Thyroid gland (tissue), 4 donors: Measurements from ENCODE around the gene EPB41. TPM values are rescaled to one million over a fixed set of nuclear protein-coding genes. Genes with fewer than 3 reads are reported as not detected.

Experiments
- DNase-seq, 2 donors: peaks; one replicate each; pipeline ENCODE4 v3.0.0-alpha.2; 2019
- H3K27ac ChIP-seq, 3 donors: fragments of 200-600 bp; sonication (generic); 1 replicate in 2 of 3; 2 replicates in 1 of 3; pipeline ENCODE4 v1.5.1; 2016 to 2019; ENCODE audit warnings: mild to moderate bottlenecking in 1 of 3, moderate library complexity in 1 of 3
- H3K27me3 ChIP-seq: fragments of 200-600 bp; sonication (generic); one replicate; pipeline ENCODE4 v1.5.1; 2019
- H3K36me3 ChIP-seq, 2 donors: fragments of 200-600 bp; sonication (generic); one replicate each; pipeline ENCODE4 v1.5.1; 2016 to 2019
- H3K4me1 ChIP-seq, 2 donors: fragments of 200-600 bp; sonication (generic); one replicate each; pipeline ENCODE4 v1.5.1; 2017 to 2019
- H3K4me3 ChIP-seq, 3 donors: fragments of 200-600 bp; sonication (generic); replicated peaks in 1 of 3; 1 replicate in 2 of 3; 2 replicates in 1 of 3; pipeline ENCODE4 v1.5.1; 2016; ENCODE audit warnings: mild to moderate bottlenecking in 1 of 3
- H3K9me3 ChIP-seq: fragments of 200-600 bp; sonication (generic); one replicate; pipeline ENCODE4 v1.5.1; 2017
- CTCF ChIP-seq, 6 experiments: fragments of 200-600 bp in 3 of 6; fragments of 450-650 bp in 3 of 6; sonication (generic) in 3 of 6; IDR thresholded peaks; one replicate each; pipeline ENCODE4 v1.5.1; 2016 to 2019; ENCODE audit warnings: antibody characterized with exemption in 6 of 6, mild to moderate bottlenecking in 2 of 6, inconsistent platforms in 1 of 6, moderate library complexity in 1 of 6
- POLR2A ChIP-seq, 2 donors: fragments of 450-650 bp; IDR thresholded peaks; one replicate each; pipeline ENCODE4 v1.6.1; 2017; ENCODE audit warnings: antibody characterized with exemption in 2 of 2, mild to moderate bottlenecking in 2 of 2, moderate library complexity in 1 of 2
- WGBS, 2 donors: methylation state at CpG; one replicate each; pipeline ENCODE4 v1.1.5; 2017; 5-methylcytosine and 5-hydroxymethylcytosine counted together
- intact Hi-C: fragments of 100-400 bp; cut with DNase I; formaldehyde crosslinking; loops from one replicate; pipeline ENCODE4 v1.15.1; 2023
- total RNA-seq, 4 donors: library from RNA; depleted of rRNA; stranded (reverse); fragments of >200 nt; gene quantifications; one replicate each; pipeline ENCODE4 v1.2.3, GENCODE V29; 2016

The EPB41 gene
- total RNA-seq, 4 donors from 2014 or later = 59.7 to 102 (median 80.2) TPM

- no peak for DNase-seq
- H3K9me3 ChIP-seq = no peaks in the 10 kb centered on the region
- no peak overlapping the region for H3K27ac ChIP-seq
- H3K4me1 ChIP-seq = peaks cover 7 to 8% of the 10 kb centered on the region in 2 donors
- 82 to 90% methylated on average over 2 of the region's 2 CpGs for WGBS, 2 donors
- H3K36me3 ChIP-seq = peaks cover 8 to 10% of the 10 kb centered on the region in 2 donors
- intact Hi-C loops = no loop called here
- TF ChIP-seq POLR2A (IDR thresholded peaks at IDR 0.05) (no peak), CTCF (IDR thresholded peaks at IDR 0.05) (no peak)
- H3K4me3 ChIP-seq = no peak overlapping the region
- peaks cover 7% of the 10 kb centered on the region for H3K27me3 ChIP-seq
These were observed 203.0 kb downstream of the EPB41 start for GRCh38 chr1:29117381-29117780.

GRCh38 chr1:29119121-29119929 lies 205.0 kb downstream of the EPB41 start:
- Histone ChIP-seq H3K9me3 (no peaks in the 10 kb centered on the region), H3K4me3 (no peak overlapping the region), H3K36me3 (peaks cover 0 to 10% of the 10 kb centered on the region in 2 donors), H3K27ac (no peak overlapping the region), H3K4me1 (peaks cover 17 to 25% of the 10 kb centered on the region in 2 donors), H3K27me3 (peaks cover 7% of the 10 kb centered on the region)
- TF ChIP-seq CTCF (IDR thresholded peaks at IDR 0.05) = no peak
- no peak for TF ChIP-seq POLR2A (IDR thresholded peaks at IDR 0.05)
- WGBS, 2 donors = 87 to 94% methylated on average over 12 of the region's 12 CpGs
- intact Hi-C loops = no loop called here
- DNase-seq = no peak

- Histone ChIP-seq H3K9me3 (no peaks in the 10 kb centered on the region), H3K27me3 (peaks cover 7% of the 10 kb centered on the region), H3K4me3 (no peak overlapping the region), H3K36me3 (peaks cover 0 to 10% of the 10 kb centered on the region in 2 donors), H3K27ac (no peak overlapping the region), H3K4me1 (peaks cover 26 to 33% of the 10 kb centered on the region in 2 donors)
- 96 to 97% methylated on average over 4 to 6 of the region's 6 CpGs for WGBS, 2 donors
- intact Hi-C loops = no loop called here
- TF ChIP-seq POLR2A (IDR thresholded peaks at IDR 0.05) = no peak
- no peak for TF ChIP-seq CTCF (IDR thresholded peaks at IDR 0.05)
- DNase-seq = no peak
These were observed 206.0 kb downstream of the EPB41 start for GRCh38 chr1:29120367-29120766.

- intact Hi-C loops = no loop called here
- Histone ChIP-seq H3K4me3 (peak overlapping the region in 1 of 3 donors; percentile 50), H3K9me3 (no peaks in the 10 kb centered on the region), H3K36me3 (peaks cover 0 to 4% of the 10 kb centered on the region in 2 donors), H3K27ac (no peak overlapping the region), H3K4me1 (peaks cover 26 to 33% of the 10 kb centered on the region in 2 donors), H3K27me3 (peaks cover 7% of the 10 kb centered on the region)
- TF ChIP-seq CTCF (IDR thresholded peaks at IDR 0.05) (peak in 5 of 6 experiments; percentile 9 to 49 (median 31)), POLR2A (IDR thresholded peaks at IDR 0.05) (no peak)
- 11 to 26% methylated on average over 7 to 9 of the region's 42 CpGs for WGBS, 2 donors
- DNase-seq = peak; percentile 23 to 31
These were observed 206.6 kb downstream of the EPB41 start for GRCh38 chr1:29120947-29121485.

GRCh38 chr1:29121516-29121935 lies 207.2 kb downstream of the EPB41 start:
- DNase-seq = no peak
- TF ChIP-seq POLR2A (IDR thresholded peaks at IDR 0.05) = no peak
- peak in 1 of 6 experiments; percentile 3 for TF ChIP-seq CTCF (IDR thresholded peaks at IDR 0.05)
- peaks cover 7% of the 10 kb centered on the region for H3K27me3 ChIP-seq
- 2% methylated on average over 13 of the region's 59 CpGs; no CpG with 5 or more reads in 1 of the 2 donors for WGBS, 2 donors
- H3K4me1 ChIP-seq = peaks cover 26 to 33% of the 10 kb centered on the region in 2 donors
- H3K9me3 ChIP-seq = no peaks in the 10 kb centered on the region
- H3K36me3 ChIP-seq = peaks cover 0 to 4% of the 10 kb centered on the region in 2 donors
- intact Hi-C loops = no loop called here
- peak overlapping the region in 1 of 3 donors; percentile 50 for H3K4me3 ChIP-seq
- peak overlapping the region in 1 of 3 donors; percentile 84 for H3K27ac ChIP-seq
